NCI-H2196 (cell line): ENCODE results near the gene KIF5B.
A peak's percentile ranks its signal among the peaks of the same experiment; 100 is the strongest.
"Not testable (repeated sequence)": the region's sequence is repeated elsewhere in the genome, so short reads cannot be mapped to it uniquely, and the experiment has no call there.

Experiments used
- DNase-seq: peaks from one replicate; lab custom pipeline; 2025; ENCODE audit not compliant: unreplicated experiment; lab: John Stamatoyannopoulos, UW

KIF5B gene

DNA sequence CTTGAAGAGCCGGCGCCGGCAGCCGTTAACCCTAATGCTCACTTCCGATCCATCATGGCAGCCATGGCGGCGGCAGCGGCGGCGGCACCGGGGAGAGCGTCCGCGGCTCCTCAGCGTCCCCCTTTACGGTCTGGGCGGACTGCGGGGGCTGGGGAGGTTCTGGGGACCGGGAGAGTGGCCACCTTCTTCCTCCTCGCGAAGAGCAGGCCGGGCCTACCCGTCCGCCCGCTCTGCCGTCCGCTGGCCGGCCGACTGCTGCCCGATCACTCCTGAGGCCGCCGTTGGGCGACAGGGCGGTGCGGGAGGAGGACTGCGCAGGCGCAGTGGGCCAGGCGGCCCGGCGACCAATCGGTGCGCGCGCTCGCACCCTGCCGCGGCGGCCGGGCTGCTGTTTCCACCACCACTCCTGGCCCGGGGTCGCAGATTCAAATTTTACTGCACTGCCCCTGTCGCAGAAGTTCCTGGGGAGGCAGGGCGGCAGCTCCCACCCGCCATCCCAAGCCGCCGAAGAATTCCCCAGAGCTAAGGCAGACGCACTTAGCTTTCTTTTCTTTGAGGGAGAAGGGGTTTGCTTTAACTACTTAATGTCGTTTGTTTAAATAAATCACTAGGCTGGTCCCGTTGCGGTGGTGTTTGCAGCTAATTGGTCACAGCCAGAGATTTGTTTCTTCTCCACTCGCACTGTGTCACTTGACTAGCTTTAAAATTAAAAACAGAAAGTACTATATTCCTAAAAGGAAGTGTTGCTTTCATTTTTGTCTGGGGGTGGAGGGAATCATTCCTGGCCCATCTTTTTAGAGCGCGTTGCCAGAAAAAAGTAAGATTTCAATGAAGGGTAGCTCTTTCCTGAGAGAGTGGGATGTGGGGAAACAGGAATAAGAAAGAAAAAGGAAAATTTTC is at the start of gene KIF5B:
Gene KIF5B (minus strand): TSS at position 290 of the 900 bp plus-strand sequence. CDS start 452 bp downstream, outside the sequence.
- peak; percentile 64 for DNase-seq

DNA sequence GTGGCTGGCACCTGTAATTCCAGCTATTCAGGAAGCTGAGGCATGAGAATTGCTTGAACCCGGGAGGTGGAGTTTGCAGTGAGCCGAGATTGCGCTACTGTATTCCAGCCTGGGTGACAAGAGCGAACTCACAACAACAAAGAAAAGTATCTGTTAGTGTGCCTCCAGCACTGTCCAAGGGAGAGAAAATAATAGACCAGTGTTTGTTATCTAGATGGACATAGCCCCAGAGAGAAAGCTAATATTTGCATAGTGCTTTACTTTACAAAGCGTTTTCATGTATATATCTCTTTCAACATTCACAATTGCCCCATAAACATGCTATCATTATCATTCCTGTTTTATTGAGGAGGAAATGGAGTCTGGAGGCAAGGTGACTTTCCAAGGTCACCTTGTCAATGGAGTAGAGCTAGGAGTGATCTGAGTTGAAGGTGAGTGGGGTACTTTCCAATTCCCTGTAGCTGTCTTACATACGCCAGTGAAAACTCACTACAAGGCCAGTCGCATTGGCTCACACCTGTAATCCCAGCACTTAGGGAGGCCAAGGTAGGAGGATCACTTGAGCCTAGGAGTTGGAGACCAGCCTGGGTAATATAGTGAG is 49.7 kb upstream of the KIF5B start:
- DNase-seq, result no peak

DNA sequence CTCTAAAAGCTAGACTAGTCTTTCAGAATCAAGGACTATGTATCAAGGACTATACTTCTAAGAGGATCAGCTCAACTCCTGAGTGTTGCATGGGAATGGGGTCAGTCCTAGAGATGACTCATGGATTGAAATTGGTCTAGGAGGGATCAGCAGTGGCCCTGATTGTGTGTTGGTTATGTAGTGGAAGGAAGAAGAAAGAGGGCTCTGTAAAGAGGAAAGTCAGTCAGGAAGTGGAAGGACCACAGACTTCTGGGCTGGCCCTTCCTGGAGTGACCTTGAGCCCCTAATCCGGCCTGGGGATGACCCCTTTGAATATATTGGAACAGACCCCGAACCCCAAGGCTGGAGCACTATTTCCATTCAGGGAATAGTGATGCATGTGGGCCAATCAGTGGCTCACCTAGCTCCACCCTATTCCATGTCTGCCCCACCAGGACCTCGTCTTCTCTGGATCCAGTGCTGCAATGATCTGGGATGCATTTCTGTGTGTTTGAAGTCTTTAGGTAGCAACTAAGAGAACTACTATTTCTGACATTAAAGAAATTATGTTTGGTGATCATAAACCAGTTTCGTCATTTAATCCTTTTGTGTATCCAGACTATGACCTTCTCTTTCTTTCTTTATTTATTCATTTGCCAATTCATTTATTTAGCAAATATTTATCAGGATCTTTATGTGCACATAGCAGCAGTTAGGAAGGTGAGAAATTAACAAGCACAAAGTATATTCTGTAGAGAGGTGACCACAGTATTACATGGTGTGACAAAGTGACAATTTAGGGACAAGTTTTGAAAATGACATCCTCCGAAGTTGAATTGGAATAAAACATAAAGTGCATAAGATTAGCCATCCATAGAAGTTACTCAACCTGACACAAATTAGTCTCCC is 48.6 kb upstream of the KIF5B start:
- DNase-seq, result no peak

DNA sequence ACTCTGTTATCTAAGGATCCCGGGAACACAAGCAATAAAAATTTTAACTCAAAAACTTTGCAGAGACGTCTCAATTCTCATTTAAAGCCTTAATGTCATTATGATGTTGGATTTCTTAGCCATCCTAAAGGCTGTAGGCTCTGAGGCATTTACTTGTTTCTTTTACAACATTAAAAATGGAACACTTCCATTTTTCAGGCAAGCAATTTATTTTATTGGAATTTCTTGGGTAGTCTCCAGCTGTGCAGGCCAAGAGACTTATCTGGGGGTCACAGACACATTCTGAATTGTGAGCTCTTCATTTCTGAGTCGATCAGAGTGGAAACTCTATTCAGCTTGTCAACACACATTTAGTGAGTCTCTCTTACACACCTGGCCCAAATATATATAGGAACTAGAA is 48.0 kb upstream of the KIF5B start:
- no peak for DNase-seq

- DNase-seq, result no peak
Measured at GRCh38 chr10:32103721-32104120, 47.5 kb upstream of the KIF5B start.

GRCh38 chr10:32098566-32099259 is 42.5 kb upstream of the KIF5B start:
- DNase-seq, result not testable (repeated sequence)

GRCh38 chr10:32095116-32095733 is 39.0 kb upstream of the KIF5B start:
- no peak for DNase-seq

- no peak for DNase-seq
Measured at GRCh38 chr10:32093650-32094049, 37.4 kb upstream of the KIF5B start.

DNA sequence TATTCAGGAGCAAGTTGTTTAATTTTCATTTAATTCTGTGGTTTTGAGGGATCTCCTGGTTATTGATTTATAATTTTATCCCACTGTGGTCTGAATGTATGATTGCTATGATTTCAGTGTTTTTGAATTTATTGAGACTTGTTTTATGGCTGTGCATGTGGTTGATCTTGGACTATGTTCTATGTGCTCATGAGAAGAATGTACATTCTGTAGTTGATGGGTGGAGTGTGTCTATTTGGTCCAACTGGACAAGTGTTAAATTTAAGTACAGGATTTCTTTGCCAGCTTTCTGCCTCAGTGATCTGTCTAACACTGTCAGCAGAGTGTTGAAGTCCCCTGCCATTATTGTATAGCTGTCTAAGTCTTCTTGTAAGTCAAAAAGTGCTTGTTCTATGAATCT is 34.8 kb upstream of the KIF5B start:
- no peak for DNase-seq

DNA sequence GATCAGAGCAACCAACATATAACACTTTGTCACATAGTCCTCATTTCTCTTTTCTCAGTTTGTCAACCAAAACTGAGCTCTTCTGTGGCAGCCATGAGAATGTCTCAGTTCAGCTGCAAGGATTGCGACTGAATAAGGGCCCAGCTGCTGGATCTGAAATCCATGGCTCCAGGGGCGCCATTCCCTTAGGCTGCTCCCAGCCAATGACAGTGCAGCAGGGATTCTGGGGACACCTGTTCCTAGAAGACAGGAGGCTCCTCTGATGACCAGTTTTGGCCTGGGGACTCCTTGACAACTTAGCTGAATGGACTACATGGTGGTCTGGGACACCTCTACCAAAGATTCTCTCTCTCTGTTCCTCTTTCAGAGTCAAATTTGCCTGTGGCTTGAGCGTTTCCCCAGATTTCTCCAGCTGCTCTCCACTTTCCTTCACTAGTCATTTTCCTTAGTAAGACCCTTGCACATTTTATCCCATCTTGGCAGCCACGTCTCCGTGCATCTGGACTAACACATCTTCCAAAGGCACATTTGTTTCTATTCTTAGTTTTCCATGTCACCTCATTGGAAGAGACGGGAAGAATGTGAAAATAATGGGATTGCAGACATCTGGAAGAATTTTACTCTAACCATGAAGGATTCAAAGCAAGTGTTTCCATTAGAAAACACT is 28.1 kb upstream of the KIF5B start:
- DNase-seq, result no peak

- no peak for DNase-seq
Measured at GRCh38 chr10:32077896-32078485, 21.8 kb upstream of the KIF5B start.

- no peak for DNase-seq
Measured at GRCh38 chr10:32073659-32074058, 17.4 kb upstream of the KIF5B start.

- no peak for DNase-seq
Measured at GRCh38 chr10:32073128-32073527, 16.9 kb upstream of the KIF5B start.

DNA sequence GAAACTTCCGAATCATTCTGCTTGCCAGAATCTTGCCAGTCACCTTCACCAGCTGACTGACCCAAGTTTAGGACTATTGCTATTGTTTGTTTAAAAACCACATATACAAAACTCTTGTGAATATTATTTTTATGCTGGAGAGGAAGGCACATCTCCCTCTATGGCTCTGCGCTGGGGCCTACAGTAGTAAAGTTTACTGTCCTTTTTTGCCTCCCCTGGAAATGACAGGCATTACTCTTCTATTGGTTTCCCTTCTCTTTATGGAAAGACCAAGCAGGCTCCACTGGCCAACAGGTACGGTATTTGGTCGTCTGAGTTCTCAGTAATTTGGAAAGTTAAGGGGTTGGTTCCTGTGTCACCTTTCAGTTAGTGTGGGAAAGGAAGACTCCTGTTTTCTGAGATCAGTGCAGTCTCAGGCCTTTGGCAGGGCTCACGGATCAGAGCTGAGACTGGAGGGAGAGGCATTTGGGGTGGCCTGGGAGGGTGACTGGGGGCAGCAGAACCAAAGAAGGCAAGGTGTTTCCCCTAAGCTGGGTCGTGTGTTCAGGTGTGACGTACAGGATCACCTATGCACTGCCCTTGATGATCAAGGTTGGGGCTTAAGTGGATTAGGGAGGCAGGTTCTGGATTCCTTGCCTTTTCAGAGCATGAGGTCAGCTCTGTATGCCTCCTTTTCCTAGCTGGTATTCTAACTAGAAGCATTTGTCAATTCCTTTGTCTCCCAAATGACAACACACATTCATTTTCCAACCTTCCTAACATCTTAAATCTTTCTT is 16.0 kb upstream of the KIF5B start:
- no peak for DNase-seq

GRCh38 chr10:32070645-32071044 is 14.4 kb upstream of the KIF5B start:
- DNase-seq, result no peak

GRCh38 chr10:32068569-32068968 is 12.3 kb upstream of the KIF5B start:
- no peak for DNase-seq

GRCh38 chr10:32067931-32068330 is 11.7 kb upstream of the KIF5B start:
- DNase-seq, result not testable (repeated sequence)

- DNase-seq, result no peak
Measured at GRCh38 chr10:32065856-32066255, 9.6 kb upstream of the KIF5B start.

- DNase-seq, result no peak
Measured at GRCh38 chr10:32061440-32061839, 5.2 kb upstream of the KIF5B start.
